Caki2 (cell line): ENCODE results near the gene EIF4A3. TPM values are rescaled to one million over a fixed set of nuclear protein-coding genes. Genes with fewer than 3 reads are reported as not detected.

Source experiments
- DNase-seq: peaks from one replicate; pipeline ENCODE4 v3.0.0-alpha.2; 2015; ENCODE audit warnings: low read depth
- in situ Hi-C: cut with HindIII; loops from 2 replicates; pipeline ENCODE4 v1.10.0; 2016; ENCODE audit warnings: low sequenced_read_pairs, low pct_unique_long_range_greater_than_20kb, mixed read lengths
- total RNA-seq: library from RNA; depleted of rRNA; stranded (reverse); fragments of >200 nt; shearing (Covaris generic); gene quantifications from 2 replicates; pipeline ENCODE4 v1.2.3, GENCODE V29; 2014; ENCODE audit warnings: low replicate concordance

Gene EIF4A3
- total RNA-seq, 1 experiment from 2014 or later, result 234 TPM

DNA sequence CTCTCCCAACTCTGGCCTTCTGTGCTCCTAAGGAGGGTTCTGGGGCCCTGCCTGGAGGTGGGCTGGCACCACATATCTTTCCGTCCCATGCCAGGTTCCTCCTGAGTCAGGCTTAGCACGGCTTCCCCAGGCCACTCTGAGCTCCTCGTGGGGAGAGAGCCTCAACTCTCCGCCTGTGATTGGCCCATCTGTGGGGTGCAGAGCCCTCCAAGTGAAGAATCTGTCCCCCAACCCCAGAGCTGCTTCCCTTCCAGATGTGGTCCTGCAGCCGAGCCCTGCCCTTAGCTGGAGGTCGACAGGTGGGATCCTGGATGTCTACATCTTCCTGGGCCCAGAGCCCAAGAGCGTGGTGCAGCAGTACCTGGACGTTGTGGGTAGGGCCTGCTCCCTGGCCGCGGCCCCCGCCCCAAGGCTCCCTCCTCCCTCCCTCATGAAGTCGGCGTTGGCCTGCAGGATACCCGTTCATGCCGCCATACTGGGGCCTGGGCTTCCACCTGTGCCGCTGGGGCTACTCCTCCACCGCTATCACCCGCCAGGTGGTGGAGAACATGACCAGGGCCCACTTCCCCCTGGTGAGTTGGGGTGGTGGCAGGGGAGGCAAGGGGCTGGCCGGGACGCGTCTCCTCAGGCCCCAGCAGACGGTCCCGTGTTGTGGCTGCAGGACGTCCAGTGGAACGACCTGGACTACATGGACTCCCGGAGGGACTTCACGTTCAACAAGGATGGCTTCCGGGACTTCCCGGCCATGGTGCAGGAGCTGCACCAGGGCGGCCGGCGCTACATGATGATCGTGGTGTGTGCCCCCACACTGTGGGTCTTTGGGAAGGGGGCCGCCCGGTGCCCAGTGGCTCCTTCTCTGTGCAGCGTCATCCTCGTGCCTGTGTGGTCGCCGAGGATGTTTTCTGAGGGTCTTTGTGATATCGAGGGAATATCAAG lies 38.6 kb downstream of the EIF4A3 start:
- DNase-seq, result no peak
- in situ Hi-C loops, result no loop called here

DNA sequence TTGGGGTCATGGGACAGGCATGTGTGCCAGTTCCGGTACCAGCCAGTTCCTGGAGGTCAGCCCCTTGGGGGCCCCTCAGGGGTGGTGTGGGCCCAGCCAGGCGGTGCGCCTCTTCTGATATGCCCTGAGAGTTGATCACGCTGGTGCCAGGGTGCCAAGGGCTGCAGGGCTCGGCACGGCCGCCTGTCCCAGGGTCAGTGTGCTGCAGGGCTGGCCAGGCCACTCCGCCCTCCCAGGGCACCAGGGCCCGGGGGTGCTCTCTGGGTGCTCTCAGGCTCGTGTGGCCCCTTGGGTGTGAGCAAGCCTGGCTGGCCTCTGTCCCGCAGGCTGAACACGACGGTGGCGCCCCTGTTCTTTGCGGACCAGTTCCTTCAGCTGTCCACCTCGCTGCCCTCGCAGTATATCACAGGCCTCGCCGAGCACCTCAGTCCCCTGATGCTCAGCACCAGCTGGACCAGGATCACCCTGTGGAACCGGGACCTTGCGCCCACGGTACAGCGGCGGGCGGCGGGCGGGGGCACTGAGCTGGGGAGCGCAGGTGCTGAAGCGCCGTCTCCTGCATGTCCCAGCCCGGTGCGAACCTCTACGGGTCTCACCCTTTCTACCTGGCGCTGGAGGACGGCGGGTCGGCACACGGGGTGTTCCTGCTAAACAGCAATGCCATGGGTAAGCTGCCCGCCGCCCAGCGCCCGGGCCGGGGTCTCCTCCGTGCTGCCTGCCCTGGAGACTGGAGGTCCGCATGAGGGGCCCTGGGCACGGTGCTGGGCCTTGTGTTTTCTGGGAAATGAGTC lies 39.5 kb downstream of the EIF4A3 start:
- DNase-seq, result no peak
- in situ Hi-C loops, result no loop called here

DNA sequence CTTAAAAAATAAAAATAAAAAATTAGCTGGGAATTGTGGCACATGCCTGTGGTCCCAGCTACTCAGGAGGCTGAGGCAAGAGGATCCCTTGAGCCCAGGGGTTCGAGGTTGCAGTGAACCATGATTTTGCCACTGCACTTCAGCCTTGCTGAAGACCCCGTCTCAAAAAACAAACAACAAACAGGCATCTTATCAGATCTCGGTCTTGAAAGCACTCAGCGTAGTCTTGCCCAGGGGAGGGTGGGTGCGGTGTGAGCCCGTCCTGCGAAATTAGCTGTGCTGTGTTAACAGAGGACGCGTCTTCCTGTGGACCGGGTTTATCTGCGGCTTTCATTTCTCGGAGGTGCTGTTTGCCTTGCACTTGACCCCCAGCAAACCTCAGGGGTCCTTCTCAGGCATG lies 40.2 kb downstream of the EIF4A3 start:
- in situ Hi-C loops, result no loop called here
- no peak for DNase-seq

DNA sequence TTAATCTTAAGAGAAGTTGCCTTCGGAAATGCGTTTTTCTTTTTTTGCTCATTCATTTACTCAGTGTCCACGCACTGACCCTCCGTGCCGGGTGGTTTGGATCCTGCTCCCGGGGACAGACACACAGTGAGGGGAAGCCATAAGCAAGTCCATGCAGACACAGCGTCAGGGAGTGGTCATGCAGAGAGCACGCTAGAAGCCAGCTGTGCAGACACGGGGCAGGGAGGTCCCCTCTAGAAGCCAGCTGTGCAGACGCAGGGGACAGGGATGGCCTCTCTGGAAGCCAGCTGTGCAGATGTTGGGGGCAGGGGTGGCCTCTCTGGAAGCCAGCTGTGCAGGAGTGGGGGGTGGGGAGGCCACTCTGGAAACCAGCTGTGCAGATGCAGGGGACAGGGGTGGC lies 40.8 kb downstream of the EIF4A3 start:
- no peak for DNase-seq
- in situ Hi-C loops, result no loop called here

DNA sequence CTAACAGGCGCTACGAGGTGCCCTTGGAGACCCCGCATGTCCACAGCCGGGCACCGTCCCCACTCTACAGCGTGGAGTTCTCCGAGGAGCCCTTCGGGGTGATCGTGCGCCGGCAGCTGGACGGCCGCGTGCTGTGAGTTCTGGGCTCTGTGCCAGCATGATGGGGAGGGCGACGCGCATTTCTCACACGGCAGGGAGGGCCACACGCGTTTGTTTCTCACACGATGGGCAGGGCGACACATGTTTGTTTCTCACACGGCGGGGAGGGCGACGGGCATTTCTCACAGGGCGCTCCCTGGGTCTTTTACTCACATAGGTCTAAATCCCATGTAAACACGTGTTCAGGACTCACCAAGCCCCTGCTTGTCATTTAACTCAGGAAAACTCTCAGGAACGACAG lies 41.2 kb downstream of the EIF4A3 start:
- in situ Hi-C loops, result no loop called here
- no peak for DNase-seq

DNA sequence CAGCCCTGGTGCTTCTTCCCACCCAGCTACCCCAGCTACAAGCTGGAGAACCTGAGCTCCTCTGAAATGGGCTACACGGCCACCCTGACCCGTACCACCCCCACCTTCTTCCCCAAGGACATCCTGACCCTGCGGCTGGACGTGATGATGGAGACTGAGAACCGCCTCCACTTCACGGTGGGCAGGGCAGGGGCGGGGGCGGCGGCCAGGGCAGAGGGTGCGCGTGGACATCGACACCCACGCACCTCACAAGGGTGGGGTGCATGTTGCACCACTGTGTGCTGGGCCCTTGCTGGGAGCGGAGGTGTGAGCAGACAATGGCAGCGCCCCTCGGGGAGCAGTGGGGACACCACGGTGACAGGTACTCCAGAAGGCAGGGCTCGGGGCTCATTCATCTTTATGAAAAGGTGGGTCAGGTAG lies 42.0 kb downstream of the EIF4A3 start:
- no peak for DNase-seq
- in situ Hi-C loops, result no loop called here

DNA sequence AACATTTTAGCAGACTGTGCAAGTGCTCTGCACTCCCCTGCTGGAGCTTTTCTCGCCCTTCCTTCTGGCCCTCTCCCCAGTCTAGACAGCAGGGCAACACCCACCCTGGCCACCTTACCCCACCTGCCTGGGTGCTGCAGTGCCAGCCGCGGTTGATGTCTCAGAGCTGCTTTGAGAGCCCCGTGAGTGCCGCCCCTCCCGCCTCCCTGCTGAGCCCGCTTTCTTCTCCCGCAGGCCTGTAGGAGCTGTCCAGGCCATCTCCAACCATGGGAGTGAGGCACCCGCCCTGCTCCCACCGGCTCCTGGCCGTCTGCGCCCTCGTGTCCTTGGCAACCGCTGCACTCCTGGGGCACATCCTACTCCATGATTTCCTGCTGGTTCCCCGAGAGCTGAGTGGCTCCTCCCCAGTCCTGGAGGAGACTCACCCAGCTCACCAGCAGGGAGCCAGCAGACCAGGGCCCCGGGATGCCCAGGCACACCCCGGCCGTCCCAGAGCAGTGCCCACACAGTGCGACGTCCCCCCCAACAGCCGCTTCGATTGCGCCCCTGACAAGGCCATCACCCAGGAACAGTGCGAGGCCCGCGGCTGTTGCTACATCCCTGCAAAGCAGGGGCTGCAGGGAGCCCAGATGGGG lies 42.5 kb downstream of the EIF4A3 start:
- DNase-seq, result peak; percentile 38
- in situ Hi-C loops, result no loop called here

- DNase-seq, result no peak
Measured at GRCh38 chr17:80103449-80104085, 43.4 kb downstream of the EIF4A3 start.

GRCh38 chr17:80102664-80103448 lies 44.1 kb downstream of the EIF4A3 start:
- in situ Hi-C loops, result no loop called here

More at GRCh38 chr17:80103449-80104085, 43.4 kb downstream of the EIF4A3 start:
- in situ Hi-C loops, result no loop called here

GRCh38 chr17:80101946-80102663 lies 44.8 kb downstream of the EIF4A3 start:
- in situ Hi-C loops, result no loop called here
- DNase-seq, result no peak

More at GRCh38 chr17:80102664-80103448, 44.1 kb downstream of the EIF4A3 start:
- DNase-seq, result no peak

GRCh38 chr17:80101011-80101945 lies 45.6 kb downstream of the EIF4A3 start, which contains the start of gene GAA:
Gene GAA, plus strand, starts transcription at chr17:80101581. Its CDS starts 3,006 bp downstream, at chr17:80104587.
- in situ Hi-C loops, result no loop called here
- peak; percentile 84 for DNase-seq

GRCh38 chr17:80100035-80100323 lies 46.9 kb downstream of the EIF4A3 start:
- DNase-seq, result no peak
- in situ Hi-C loops, result no loop called here

DNA sequence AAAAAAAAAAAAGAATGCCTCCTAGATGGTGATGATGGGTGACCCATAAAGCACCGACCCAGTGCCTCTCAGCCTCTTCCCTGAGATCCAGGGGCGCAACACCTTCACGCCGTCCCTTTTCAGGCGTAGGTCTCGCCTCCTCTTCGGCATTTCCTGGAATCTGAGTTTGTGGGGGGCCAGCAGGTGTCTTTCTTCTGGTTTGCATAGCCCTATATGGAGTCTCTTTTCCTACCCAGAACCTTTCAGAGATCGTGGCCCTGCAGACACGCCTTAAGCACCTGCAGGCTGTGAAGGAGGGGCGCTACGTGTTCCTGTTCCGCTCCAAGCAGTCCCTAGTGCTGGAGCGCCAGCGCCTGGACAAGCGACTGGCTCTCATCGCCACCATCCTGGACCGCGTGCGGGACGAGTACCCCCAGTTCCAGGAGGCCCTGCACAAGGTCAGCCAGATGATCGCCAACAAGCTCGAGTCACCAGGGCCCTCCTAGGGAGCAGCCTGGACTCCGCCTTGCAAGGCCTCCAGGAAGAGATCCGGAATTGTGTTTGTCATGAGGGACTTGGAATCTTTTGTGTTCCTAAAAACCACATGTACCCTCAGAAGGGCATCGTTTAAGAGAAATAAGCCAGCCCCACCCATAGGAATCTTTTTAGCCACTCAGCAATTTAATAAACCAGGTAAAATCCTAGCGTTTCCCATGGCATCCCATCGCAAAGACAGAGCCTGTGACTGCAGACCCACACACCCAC lies 47.5 kb downstream of the EIF4A3 start:
- in situ Hi-C loops, result no loop called here
- DNase-seq, result no peak

GRCh38 chr17:80097844-80098691 lies 48.9 kb downstream of the EIF4A3 start:
- in situ Hi-C loops, result no loop called here
- no peak for DNase-seq
